Adipocyte (in vitro differentiated cells): Measurements from ENCODE around the gene CACNA1E.

Source experiments
- DNase-seq: peaks from one replicate; pipeline ENCODE4 v3.0.0-alpha.2; 2015; ENCODE audit warnings: low read depth
- H3K27me3 ChIP-seq: replicated peaks from 2 replicates; pipeline ENCODE4 v1.7.0; 2013; ENCODE audit warnings: mild to moderate bottlenecking, low read length, moderate library complexity; ENCODE audit not compliant: control insufficient read depth, insufficient read depth
- H3K36me3 ChIP-seq: 2 replicates; pipeline ENCODE4 v1.7.0; 2013; ENCODE audit warnings: low read length, mild to moderate bottlenecking, moderate library complexity; ENCODE audit not compliant: control insufficient read depth, insufficient read depth, severe bottlenecking
- H3K4me1 ChIP-seq: 2 replicates; pipeline ENCODE4 v1.7.0; 2013; ENCODE audit warnings: mild to moderate bottlenecking, low read length, moderate library complexity; ENCODE audit not compliant: control insufficient read depth, insufficient read depth
- H3K4me3 ChIP-seq: 2 replicates; pipeline ENCODE4 v1.7.0; 2013; ENCODE audit warnings: mild to moderate bottlenecking, low read length, moderate library complexity
- H3K9ac ChIP-seq: 2 replicates; pipeline ENCODE4 v1.7.0; 2013; ENCODE audit warnings: mild to moderate bottlenecking, low read length, moderate library complexity
- H3K9me3 ChIP-seq: 2 replicates; pipeline ENCODE4 v1.7.0; 2013; ENCODE audit warnings: mild to moderate bottlenecking, low read length, moderate library complexity; ENCODE audit not compliant: control insufficient read depth

Gene CACNA1E

DNA sequence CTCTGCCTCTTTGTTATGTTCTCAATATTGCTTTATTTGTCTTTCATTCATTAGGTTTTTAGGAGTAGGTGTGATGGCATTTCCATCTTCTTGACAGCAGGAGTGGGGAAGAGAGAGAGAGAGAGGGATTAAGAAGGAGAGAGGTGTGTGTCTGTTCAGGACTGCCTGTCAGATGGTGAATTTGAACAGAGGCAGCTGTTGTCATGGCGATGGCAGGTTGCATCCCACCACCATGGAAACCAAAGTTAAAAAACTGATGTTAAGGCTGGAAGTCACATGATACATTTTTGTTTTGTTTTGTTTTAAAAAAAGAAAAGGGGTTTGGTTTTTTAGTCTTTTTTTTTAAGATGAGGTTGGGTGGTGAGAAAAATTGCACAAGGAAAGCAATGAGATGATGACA lies 18.3 kb downstream of the CACNA1E start:
- Histone ChIP-seq H3K9me3 (no peaks in the 10 kb centered on the region), H3K36me3 (no peaks in the 10 kb centered on the region), H3K27me3 (peaks cover 50% of the 10 kb centered on the region), H3K9ac (no peak overlapping the region), H3K4me1 (peaks cover 16% of the 10 kb centered on the region), H3K4me3 (no peak overlapping the region)
- DNase-seq, result no peak

DNA sequence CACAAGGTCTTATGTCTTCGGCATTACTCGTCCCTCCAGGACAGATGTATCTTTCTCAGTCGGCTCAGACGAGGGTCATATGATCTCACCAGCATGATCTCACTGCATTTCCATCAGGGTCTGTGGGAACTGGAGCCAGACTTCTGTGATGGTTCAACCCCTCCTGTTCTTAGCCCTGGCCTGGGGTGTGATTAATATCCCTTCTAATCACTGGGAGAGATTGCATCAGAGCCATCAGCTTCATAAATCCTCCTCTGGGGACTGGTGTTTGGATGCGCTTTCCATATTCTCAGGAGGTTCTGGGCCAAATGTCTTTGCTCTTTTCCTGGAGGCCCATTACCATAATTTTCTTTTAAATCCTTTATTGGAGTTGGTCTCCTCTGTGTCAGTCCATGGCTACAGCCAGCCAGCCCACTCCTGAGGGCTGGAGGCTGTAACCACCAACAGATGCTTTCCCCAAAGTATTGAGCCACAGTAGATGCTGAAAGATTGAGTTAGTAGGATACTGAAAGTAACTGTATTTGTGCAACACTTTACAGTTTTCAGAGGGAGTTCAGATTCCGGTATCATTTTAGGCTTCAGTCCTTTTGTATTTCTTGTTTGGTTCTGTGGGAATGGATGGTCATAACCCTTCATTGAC lies 20.0 kb downstream of the CACNA1E start:
- Histone ChIP-seq H3K4me3 (no peak overlapping the region), H3K9ac (no peak overlapping the region), H3K27me3 (peaks cover 48% of the 10 kb centered on the region), H3K4me1 (peaks cover 16% of the 10 kb centered on the region), H3K36me3 (no peaks in the 10 kb centered on the region), H3K9me3 (no peaks in the 10 kb centered on the region)
- no peak for DNase-seq

- DNase-seq, result no peak
- Histone ChIP-seq H3K36me3 (no peaks in the 10 kb centered on the region), H3K9me3 (no peaks in the 10 kb centered on the region), H3K9ac (no peak overlapping the region), H3K4me1 (peaks cover 16% of the 10 kb centered on the region), H3K27me3 (peaks cover 48% of the 10 kb centered on the region), H3K4me3 (no peak overlapping the region)
Measured at GRCh38 chr1:181504399-181504842, 21.1 kb downstream of the CACNA1E start.

- Histone ChIP-seq H3K9me3 (no peaks in the 10 kb centered on the region), H3K9ac (no peak overlapping the region), H3K4me1 (peaks cover 16% of the 10 kb centered on the region), H3K4me3 (no peak overlapping the region), H3K27me3 (peaks cover 53% of the 10 kb centered on the region), H3K36me3 (no peaks in the 10 kb centered on the region)
- DNase-seq, result no peak
Measured at GRCh38 chr1:181506563-181507353, 23.4 kb downstream of the CACNA1E start.

- no peak for DNase-seq
- peaks cover 5% of the 10 kb centered on the region for H3K4me1 ChIP-seq
- no peak overlapping the region for H3K4me3 ChIP-seq
- H3K36me3 ChIP-seq, result no peaks in the 10 kb centered on the region
- no peaks in the 10 kb centered on the region for H3K9me3 ChIP-seq
- H3K27me3 ChIP-seq, result peaks cover 58% of the 10 kb centered on the region
- H3K9ac ChIP-seq, result no peak overlapping the region
Measured at GRCh38 chr1:181508486-181509165, 25.3 kb downstream of the CACNA1E start.

DNA sequence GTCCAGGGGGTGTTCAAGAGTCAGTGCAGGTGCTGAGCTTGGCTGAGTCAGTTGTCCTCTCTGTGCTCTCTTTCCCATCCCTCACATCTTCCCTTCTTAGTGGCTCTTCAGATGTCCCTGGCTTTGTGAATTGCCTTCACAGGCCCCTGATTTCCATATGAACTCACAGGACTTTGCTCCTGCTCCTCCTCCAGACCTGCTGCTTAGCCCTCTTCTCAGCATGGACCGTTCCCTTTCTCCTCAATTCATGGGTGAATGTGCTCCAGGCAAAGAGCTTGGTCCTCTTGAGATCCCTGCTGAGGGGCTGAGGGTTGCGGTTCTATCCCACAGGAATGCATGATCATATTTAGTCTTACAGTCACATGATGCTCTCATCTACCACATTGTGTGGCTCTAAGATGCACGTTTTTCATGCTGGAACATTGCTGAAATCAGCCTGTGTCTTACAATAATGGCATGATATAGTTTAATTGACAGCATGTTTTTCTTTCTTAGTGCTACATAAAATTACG lies 30.5 kb downstream of the CACNA1E start:
- no peak overlapping the region for H3K9ac ChIP-seq
- peaks cover 56% of the 10 kb centered on the region for H3K27me3 ChIP-seq
- no peaks in the 10 kb centered on the region for H3K36me3 ChIP-seq
- no peak overlapping the region for H3K4me3 ChIP-seq
- H3K9me3 ChIP-seq, result no peaks in the 10 kb centered on the region
- no peaks in the 10 kb centered on the region for H3K4me1 ChIP-seq
- DNase-seq, result no peak

DNA sequence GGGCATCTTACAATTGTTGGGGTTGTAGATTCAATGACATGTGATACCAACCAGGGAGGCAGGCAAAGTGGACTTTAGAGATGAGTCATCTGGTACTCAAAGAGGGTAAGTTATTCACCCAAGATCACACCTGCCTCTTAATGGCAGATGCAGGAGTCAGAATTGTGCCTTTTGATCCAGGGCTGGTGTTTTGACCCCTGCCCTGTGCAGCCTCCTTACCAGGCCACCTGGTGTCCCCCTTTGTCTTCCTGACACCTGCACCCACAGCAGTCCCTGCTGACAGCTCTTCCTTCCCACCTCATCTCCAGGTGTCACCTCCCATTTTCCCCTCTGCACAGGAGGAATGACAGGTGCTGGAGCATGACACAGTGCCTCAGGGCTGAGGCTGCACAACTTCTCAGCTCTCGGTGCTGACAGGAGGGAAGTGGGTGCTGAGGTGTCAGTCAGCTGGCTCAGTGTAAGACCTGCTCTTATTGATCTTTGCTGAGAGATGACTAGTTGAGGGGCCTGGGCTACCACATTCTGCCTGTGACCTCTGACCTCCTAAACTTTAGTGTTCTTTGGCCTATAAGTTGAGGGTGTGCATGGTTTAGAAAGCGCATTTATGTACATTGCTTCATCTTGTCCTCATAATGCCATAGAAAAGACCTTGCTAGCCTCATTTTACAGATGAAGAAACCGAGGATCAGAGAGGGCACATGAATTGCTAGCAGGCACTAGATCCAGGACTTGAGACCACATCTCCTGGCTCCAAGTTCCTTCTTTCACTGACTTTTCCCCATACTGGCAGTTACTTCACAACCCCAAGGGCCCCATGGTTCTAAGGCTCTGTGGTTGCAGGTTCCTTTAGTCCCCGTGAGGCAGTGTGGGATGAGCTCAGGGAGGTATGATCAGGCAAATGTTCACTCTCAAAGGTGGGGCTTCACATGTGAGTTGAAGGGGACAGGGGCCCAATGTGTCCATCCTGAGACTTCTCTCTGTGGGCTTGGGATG lies 31.3 kb downstream of the CACNA1E start:
- no peak overlapping the region for H3K4me3 ChIP-seq
- H3K9me3 ChIP-seq, result no peaks in the 10 kb centered on the region
- H3K9ac ChIP-seq, result no peak overlapping the region
- peaks cover 48% of the 10 kb centered on the region for H3K27me3 ChIP-seq
- DNase-seq, result no peak
- no peaks in the 10 kb centered on the region for H3K4me1 ChIP-seq
- no peaks in the 10 kb centered on the region for H3K36me3 ChIP-seq

GRCh38 chr1:181516706-181517105 lies 33.4 kb downstream of the CACNA1E start:
- no peaks in the 10 kb centered on the region for H3K9me3 ChIP-seq
- no peak for DNase-seq
- H3K9ac ChIP-seq, result no peak overlapping the region
- H3K4me1 ChIP-seq, result no peaks in the 10 kb centered on the region
- no peaks in the 10 kb centered on the region for H3K36me3 ChIP-seq
- peaks cover 31% of the 10 kb centered on the region for H3K27me3 ChIP-seq
- no peak overlapping the region for H3K4me3 ChIP-seq

- Histone ChIP-seq H3K4me1 (no peaks in the 10 kb centered on the region), H3K9ac (no peak overlapping the region), H3K27me3 (peaks cover 31% of the 10 kb centered on the region), H3K4me3 (no peak overlapping the region), H3K36me3 (no peaks in the 10 kb centered on the region), H3K9me3 (no peaks in the 10 kb centered on the region)
- DNase-seq, result no peak
Measured at GRCh38 chr1:181517181-181517875, 34.0 kb downstream of the CACNA1E start.

- no peak for DNase-seq
- Histone ChIP-seq H3K9ac (no peak overlapping the region), H3K36me3 (no peaks in the 10 kb centered on the region), H3K4me3 (no peak overlapping the region), H3K9me3 (no peaks in the 10 kb centered on the region), H3K27me3 (peaks cover 31% of the 10 kb centered on the region), H3K4me1 (no peaks in the 10 kb centered on the region)
Measured at GRCh38 chr1:181518152-181518551, 34.8 kb downstream of the CACNA1E start.
